GM13977 (cell line): Measurements from ENCODE around the gene RUNX2.

ENCODE experiments used
- DNase-seq: peaks from one replicate; pipeline ENCODE4 v3.0.0; 2012; ENCODE audit warnings: low spot score
- CTCF ChIP-seq: IDR thresholded peaks from 2 replicates; pipeline ENCODE4 v1.5.1; 2012; ENCODE audit warnings: mild to moderate bottlenecking, control low read depth; ENCODE audit not compliant: insufficient read depth; ENCODE audit errors: extremely low read depth, missing control alignments
- in situ Hi-C: fragments of 300-500 bp; cut with MboI; formaldehyde crosslinking; loops from one replicate; pipeline ENCODE4 v1.12.0; 2022; ENCODE audit warnings: low sequenced_read_pairs, low pct_unique_long_range_greater_than_20kb, mixed read lengths, inconsistent platforms; ENCODE audit not compliant: unreplicated experiment

The RUNX2 gene

GRCh38 chr6:45367999-45368398 lies 39.9 kb downstream of the RUNX2 start:
- in situ Hi-C loops, result no loop called here
- no peak for DNase-seq
- TF ChIP-seq CTCF, result no peak

- no peak for TF ChIP-seq CTCF
- no peak for DNase-seq
- in situ Hi-C loops, result no loop called here
Measured at GRCh38 chr6:45369870-45370269, 41.7 kb downstream of the RUNX2 start.

- in situ Hi-C loops, result no loop called here
- no peak for TF ChIP-seq CTCF
- no peak for DNase-seq
Measured at GRCh38 chr6:45371924-45372573, 43.9 kb downstream of the RUNX2 start.

GRCh38 chr6:45375449-45375848 lies 47.3 kb downstream of the RUNX2 start:
- DNase-seq, result no peak
- in situ Hi-C loops, result no loop called here
- no peak for TF ChIP-seq CTCF

- TF ChIP-seq CTCF, result no peak
- DNase-seq, result no peak
- in situ Hi-C loops, result no loop called here
Measured at GRCh38 chr6:45376310-45377042, 48.3 kb downstream of the RUNX2 start.

- no peak for TF ChIP-seq CTCF
- in situ Hi-C loops, result no loop called here
- no peak for DNase-seq
Measured at GRCh38 chr6:45377043-45377553, 49.0 kb downstream of the RUNX2 start.
